Mesendoderm (in vitro differentiated cells): ENCODE data around the gene RIMKLB.

Source experiments
- DNase-seq: peaks from one replicate; pipeline ENCODE4 v3.0.0; 2013
- H2AK5ac ChIP-seq: 2 replicates; pipeline ENCODE4 v1.6.1; 2013; ENCODE audit warnings: low read length, inconsistent platforms
- H2BK120ac ChIP-seq: 2 replicates; pipeline ENCODE4 v1.6.1; 2013; ENCODE audit warnings: low read depth, mild to moderate bottlenecking, low read length, moderate library complexity, mixed read lengths
- H2BK15ac ChIP-seq: replicated peaks from 2 replicates; pipeline ENCODE4 v1.6.1; 2013; ENCODE audit warnings: low read depth, mild to moderate bottlenecking, moderate library complexity
- H2BK5ac ChIP-seq: 2 replicates; pipeline ENCODE4 v1.6.1; 2013; ENCODE audit warnings: low read length, inconsistent platforms
- H3K18ac ChIP-seq: 2 replicates; pipeline ENCODE4 v1.6.1; 2013; ENCODE audit warnings: mild to moderate bottlenecking, low read length, mixed read lengths
- H3K23ac ChIP-seq: one replicate; pipeline ENCODE4 v1.6.1; 2013; ENCODE audit warnings: low read length
- H3K27ac ChIP-seq: 2 replicates; pipeline ENCODE4 v1.5.1; 2013; ENCODE audit warnings: low read depth, mild to moderate bottlenecking, inconsistent platforms, low read length, moderate library complexity
- H3K27me3 ChIP-seq: 2 replicates; pipeline ENCODE4 v1.6.1; 2013; ENCODE audit warnings: low read length, control low read depth, mild to moderate bottlenecking, inconsistent platforms; ENCODE audit not compliant: insufficient read depth, poor library complexity
- H3K36me3 ChIP-seq: 2 replicates; pipeline ENCODE4 v1.6.1; 2013; ENCODE audit warnings: low read length, inconsistent platforms; ENCODE audit not compliant: control insufficient read depth, insufficient read depth
- H3K4ac ChIP-seq: one replicate; pipeline ENCODE4 v1.6.1; 2013; ENCODE audit warnings: low read depth, mild to moderate bottlenecking, low read length, moderate library complexity
- H3K4me1 ChIP-seq: 2 replicates; pipeline ENCODE4 v1.6.1; 2013; ENCODE audit warnings: low read depth, low read length, inconsistent platforms; ENCODE audit not compliant: control insufficient read depth
- H3K4me2 ChIP-seq: 2 replicates; pipeline ENCODE4 v1.6.1; 2013; ENCODE audit warnings: low read length
- H3K4me3 ChIP-seq: 2 replicates; pipeline ENCODE4 v1.5.1; 2013; ENCODE audit warnings: mild to moderate bottlenecking, low read length
- H3K56ac ChIP-seq: one replicate; pipeline ENCODE4 v1.6.1; 2013; ENCODE audit warnings: low read length
- H3K79me1 ChIP-seq: 2 replicates; pipeline ENCODE4 v1.6.1; 2013; ENCODE audit warnings: low read length, inconsistent platforms
- H3K79me2 ChIP-seq: 2 replicates; pipeline ENCODE4 v1.6.1; 2013; ENCODE audit warnings: mild to moderate bottlenecking, low read length; ENCODE audit not compliant: control insufficient read depth, insufficient read depth
- H3K9ac ChIP-seq: 2 replicates; pipeline ENCODE4 v1.6.1; 2013; ENCODE audit warnings: low read length, inconsistent platforms
- H4K5ac ChIP-seq: one replicate; pipeline ENCODE4 v1.6.1; 2013; ENCODE audit warnings: low read length
- H4K8ac ChIP-seq: one replicate; pipeline ENCODE4 v1.6.1; 2013; ENCODE audit warnings: low read depth, mild to moderate bottlenecking, control low read depth, low read length, moderate library complexity
- WGBS: extraction: QIAGEN DNeasy Blood & Tissue Kit; methylation state at CpG from one replicate; pipeline ENCODE4 v1.1.7; 2013; ENCODE audit warnings: low lambda C conversion rate, missing lambda C conversion rate; ENCODE audit not compliant: insufficient coverage; ENCODE audit errors: extremely low coverage; 5-methylcytosine and 5-hydroxymethylcytosine counted together

RIMKLB gene

GRCh38 chr12:8661751-8662150 is 36.0 kb upstream of the RIMKLB start:
- no peak overlapping the region for H3K9ac ChIP-seq
- H2AK5ac ChIP-seq = no peak overlapping the region
- no peaks in the 10 kb centered on the region for H3K79me2 ChIP-seq
- DNase-seq = no peak
- no peaks in the 10 kb centered on the region for H3K79me1 ChIP-seq
- H4K8ac ChIP-seq = no peak overlapping the region
- H2BK120ac ChIP-seq = no peak overlapping the region
- no peak overlapping the region for H3K18ac ChIP-seq
- no peaks in the 10 kb centered on the region for H3K27me3 ChIP-seq
- no peak overlapping the region for H3K4ac ChIP-seq
- H3K56ac ChIP-seq = no peak overlapping the region
- H2BK5ac ChIP-seq = no peak overlapping the region
- no peak overlapping the region for H3K27ac ChIP-seq
- no peak overlapping the region for H2BK15ac ChIP-seq
- H3K36me3 ChIP-seq = no peaks in the 10 kb centered on the region
- no peak overlapping the region for H3K4me2 ChIP-seq
- H4K5ac ChIP-seq = no peak overlapping the region
- no peak overlapping the region for H3K4me3 ChIP-seq
- H3K23ac ChIP-seq = no peak overlapping the region
- no CpG with 5 or more reads among the region's 3 CpGs for whole genome bisulfite sequencing
- no peaks in the 10 kb centered on the region for H3K4me1 ChIP-seq

- Histone ChIP-seq H3K27me3 (no peaks in the 10 kb centered on the region), H4K5ac (no peak within 1 kb of the TSS), H2BK5ac (no peak within 1 kb of the TSS), H3K23ac (no peak within 1 kb of the TSS), H3K4me1 (no peaks in the 10 kb centered on the region), H3K36me3 (no peaks in the 10 kb centered on the region), H3K56ac (no peak within 1 kb of the TSS), H3K79me1 (no peaks in the 10 kb centered on the region), H4K8ac (no peak within 1 kb of the TSS), H3K4ac (no peak within 1 kb of the TSS), H2BK120ac (no peak within 1 kb of the TSS), H3K79me2 (no peaks in the 10 kb centered on the region), H3K4me2 (no peak within 1 kb of the TSS), H3K4me3 (no peak within 1 kb of the TSS), H2BK15ac (no peak within 1 kb of the TSS), H3K9ac (no peak within 1 kb of the TSS), H3K27ac (no peak within 1 kb of the TSS), H2AK5ac (no peak within 1 kb of the TSS), H3K18ac (no peak within 1 kb of the TSS)
- DNase-seq = peak; percentile 90
- no CpG with 5 or more reads among the region's 6 CpGs for WGBS
Measured at GRCh38 chr12:8662593-8662992, 35.2 kb upstream of the RIMKLB start, which contains the start of gene MFAP5. MFAP5 (minus strand) TSS chr12:8662826; CDS start chr12:8662104, 722 bp downstream.

GRCh38 chr12:8664228-8664913 is 33.4 kb upstream of the RIMKLB start:
- Histone ChIP-seq H3K4ac (no peak overlapping the region), H2BK15ac (no peak overlapping the region), H4K5ac (no peak overlapping the region), H2BK5ac (no peak overlapping the region), H3K23ac (no peak overlapping the region), H3K4me1 (no peaks in the 10 kb centered on the region), H3K79me1 (no peaks in the 10 kb centered on the region), H3K56ac (no peak overlapping the region), H3K79me2 (no peaks in the 10 kb centered on the region), H3K18ac (no peak overlapping the region), H3K9ac (no peak overlapping the region), H2AK5ac (no peak overlapping the region), H3K36me3 (no peaks in the 10 kb centered on the region), H4K8ac (no peak overlapping the region), H3K4me2 (no peak overlapping the region), H3K27ac (no peak overlapping the region), H3K4me3 (no peak overlapping the region), H2BK120ac (no peak overlapping the region), H3K27me3 (no peaks in the 10 kb centered on the region)
- WGBS = no CpG with 5 or more reads among the region's 5 CpGs
- no peak for DNase-seq

- DNase-seq = no peak
- Histone ChIP-seq H2BK15ac (no peak overlapping the region), H3K27me3 (no peaks in the 10 kb centered on the region), H4K8ac (no peak overlapping the region), H3K27ac (no peak overlapping the region), H3K79me2 (no peaks in the 10 kb centered on the region), H3K4ac (no peak overlapping the region), H3K23ac (no peak overlapping the region), H2AK5ac (no peak overlapping the region), H2BK120ac (no peak overlapping the region), H3K4me2 (no peak overlapping the region), H2BK5ac (no peak overlapping the region), H4K5ac (no peak overlapping the region), H3K4me3 (no peak overlapping the region), H3K18ac (no peak overlapping the region), H3K36me3 (no peaks in the 10 kb centered on the region), H3K4me1 (no peaks in the 10 kb centered on the region), H3K79me1 (no peaks in the 10 kb centered on the region), H3K9ac (no peak overlapping the region), H3K56ac (no peak overlapping the region)
- no CpG with 5 or more reads among the region's 4 CpGs for WGBS
Measured at GRCh38 chr12:8665759-8666158, 32.0 kb upstream of the RIMKLB start.

- Histone ChIP-seq H3K56ac (no peak overlapping the region), H3K4me2 (no peak overlapping the region), H3K79me2 (no peaks in the 10 kb centered on the region), H3K36me3 (no peaks in the 10 kb centered on the region), H3K9ac (no peak overlapping the region), H3K18ac (no peak overlapping the region), H2BK120ac (no peak overlapping the region), H2BK15ac (no peak overlapping the region), H3K27ac (no peak overlapping the region), H3K27me3 (no peaks in the 10 kb centered on the region), H2BK5ac (no peak overlapping the region), H4K5ac (no peak overlapping the region), H2AK5ac (no peak overlapping the region), H3K4ac (no peak overlapping the region), H3K4me1 (no peaks in the 10 kb centered on the region), H3K23ac (no peak overlapping the region), H4K8ac (no peak overlapping the region), H3K4me3 (no peak overlapping the region), H3K79me1 (no peaks in the 10 kb centered on the region)
- no peak for DNase-seq
- WGBS = no CpG with 5 or more reads among the region's 2 CpGs
Measured at GRCh38 chr12:8667270-8667669, 30.5 kb upstream of the RIMKLB start.

- no peak overlapping the region for H3K4ac ChIP-seq
- H4K5ac ChIP-seq = no peak overlapping the region
- no peak overlapping the region for H2BK120ac ChIP-seq
- H2BK15ac ChIP-seq = no peak overlapping the region
- no peak overlapping the region for H2BK5ac ChIP-seq
- H3K27ac ChIP-seq = no peak overlapping the region
- no peaks in the 10 kb centered on the region for H3K4me1 ChIP-seq
- no peaks in the 10 kb centered on the region for H3K27me3 ChIP-seq
- no peak overlapping the region for H3K4me2 ChIP-seq
- no peak overlapping the region for H3K23ac ChIP-seq
- no peak overlapping the region for H3K18ac ChIP-seq
- H3K56ac ChIP-seq = no peak overlapping the region
- H2AK5ac ChIP-seq = no peak overlapping the region
- no peaks in the 10 kb centered on the region for H3K79me2 ChIP-seq
- no CpG with 5 or more reads among the region's 2 CpGs for WGBS
- no peak for DNase-seq
- no peak overlapping the region for H3K9ac ChIP-seq
- no peak overlapping the region for H3K4me3 ChIP-seq
- H3K36me3 ChIP-seq = no peaks in the 10 kb centered on the region
- H4K8ac ChIP-seq = no peak overlapping the region
- H3K79me1 ChIP-seq = no peaks in the 10 kb centered on the region
Measured at GRCh38 chr12:8668441-8668840, 29.4 kb upstream of the RIMKLB start.
